HG02870 (cell line): ENCODE data around the gene IL17C.

Source experiments
- ATAC-seq: cut with Tn5 transposase; IDR thresholded peaks from one replicate; pipeline ENCODE4 v1.9.1; 2021; ENCODE audit warnings: mild to moderate bottlenecking, moderate library complexity; ENCODE audit not compliant: unreplicated experiment

The IL17C gene

GRCh38 chr16:88642881-88643643, 4.7 kb downstream of the IL17C start:
- ATAC-seq: no peak

- ATAC-seq: no peak
These were observed 5.2 kb downstream of the IL17C start for GRCh38 chr16:88643644-88643932.

GRCh38 chr16:88645455-88645854, 7.1 kb downstream of the IL17C start:
- no peak for ATAC-seq

GRCh38 chr16:88645941-88646340, 7.6 kb downstream of the IL17C start:
- ATAC-seq: no peak

GRCh38 chr16:88646345-88647034, 8.1 kb downstream of the IL17C start:
- no peak for ATAC-seq

GRCh38 chr16:88647178-88648070, 9.1 kb downstream of the IL17C start:
- ATAC-seq: no peak

GRCh38 chr16:88649195-88649923, 11.0 kb downstream of the IL17C start:
- ATAC-seq: no peak

GRCh38 chr16:88649924-88650748, 11.8 kb downstream of the IL17C start:
- ATAC-seq: no peak

GRCh38 chr16:88650749-88651275, 12.4 kb downstream of the IL17C start, which contains the start of gene CYBA:
Gene CYBA (minus strand): TSS chr16:88651053. CDS start chr16:88651013, 40 bp downstream.
- peak; percentile 76 for ATAC-seq

GRCh38 chr16:88651276-88651988, 13.1 kb downstream of the IL17C start:
- ATAC-seq: peak; percentile 78

- no peak for ATAC-seq
These were observed 13.8 kb downstream of the IL17C start for GRCh38 chr16:88651989-88652761.

GRCh38 chr16:88652762-88653063, 14.3 kb downstream of the IL17C start:
- no peak for ATAC-seq

GRCh38 chr16:88653101-88653500, 14.7 kb downstream of the IL17C start:
- ATAC-seq: no peak

GRCh38 chr16:88653596-88654362, 15.4 kb downstream of the IL17C start:
- no peak for ATAC-seq

GRCh38 chr16:88654363-88655052, 16.1 kb downstream of the IL17C start:
- ATAC-seq: no peak

- ATAC-seq: no peak
These were observed 16.8 kb downstream of the IL17C start for GRCh38 chr16:88655053-88655732.
